H1 (cell line): ENCODE measurements around the gene CDK16. TPM values are rescaled to one million over a fixed set of nuclear protein-coding genes. Genes with fewer than 3 reads are reported as not detected.

Source experiments
- CTCF ChIA-PET: fragments of 300-600 bp; sonication (Branson Sonifier 250); formaldehyde crosslinking; loops from one replicate; lab custom pipeline; 2021; ENCODE audit not compliant: partially characterized antibody; lab: Charles Lee
- POLR2A ChIA-PET: fragments of 300-600 bp; sonication (Branson Sonifier 250); formaldehyde crosslinking; loops from one replicate; lab custom pipeline; 2021; ENCODE audit warnings: inconsistent platforms; ENCODE audit not compliant: partially characterized antibody; lab: Charles Lee
- DNase-seq, 2 experiments: peaks; one replicate each; pipeline versions ENCODE4 v3.0.0 to v3.0.0-alpha.2; 2010 to 2022; ENCODE audit warnings: low spot score in 2 of 2, low read depth in 1 of 2, mixed read lengths in 1 of 2
- FAIRE-seq: peaks from 2 replicates; lab custom pipeline; 2011; peaks lifted over from hg19 to GRCh38; lab: Jason Lieb, UNC
- H2AFZ ChIP-seq: 2 replicates; pipeline ENCODE4 v1.8.1; 2012; ENCODE audit warnings: low read length, inconsistent platforms
- H2AK5ac ChIP-seq: 2 replicates; pipeline ENCODE4 v1.6.1; 2013; ENCODE audit warnings: low read depth, low read length
- H2BK120ac ChIP-seq: replicated peaks from 2 replicates; pipeline ENCODE3; 2013; ENCODE audit warnings: low read depth, low read length, inconsistent platforms
- H2BK12ac ChIP-seq: 2 replicates; pipeline ENCODE4 v1.6.1; 2013; ENCODE audit warnings: low read depth, low read length
- H2BK15ac ChIP-seq: 2 replicates; pipeline ENCODE4 v1.6.1; 2013; ENCODE audit warnings: low read length
- H2BK20ac ChIP-seq: 2 replicates; pipeline ENCODE4 v1.6.1; 2013; ENCODE audit warnings: low read length
- H2BK5ac ChIP-seq: 2 replicates; pipeline ENCODE4 v1.6.1; 2013; ENCODE audit warnings: low read depth, low read length
- H3K14ac ChIP-seq: 2 replicates; pipeline ENCODE4 v1.6.1; 2013; ENCODE audit warnings: inconsistent platforms; ENCODE audit not compliant: insufficient read length
- H3K18ac ChIP-seq: 2 replicates; pipeline ENCODE4 v1.6.1; 2013; ENCODE audit warnings: low read length; ENCODE audit errors: extremely low read depth
- H3K23ac ChIP-seq: 2 replicates; pipeline ENCODE4 v1.6.1; 2013; ENCODE audit warnings: inconsistent platforms; ENCODE audit not compliant: insufficient read length
- H3K23me2 ChIP-seq: 2 replicates; pipeline ENCODE4 v1.6.1; 2013; ENCODE audit warnings: low read depth, low read length
- H3K27ac ChIP-seq: 2 replicates; pipeline ENCODE4 v1.6.1; 2011; ENCODE audit warnings: low read depth, low read length, inconsistent platforms
- H3K27me3 ChIP-seq, 4 experiments: replicated peaks in 1 of 4; 1 replicate in 1 of 4; 2 replicates in 3 of 4; pipeline versions ENCODE4 v1.6.1 to v1.8.1; 2011 to 2013; ENCODE audit warnings: low read length in 3 of 4, mild to moderate bottlenecking in 3 of 4, inconsistent platforms in 2 of 4, mixed read lengths in 2 of 4, moderate library complexity in 1 of 4; ENCODE audit not compliant: control insufficient read depth in 3 of 4, insufficient read depth in 3 of 4; ENCODE audit errors: extremely low read depth in 1 of 4
- H3K36me3 ChIP-seq, 4 experiments: 2 replicates each; pipeline versions ENCODE4 v1.6.1 to v1.8.1; 2011 to 2013; ENCODE audit warnings: mild to moderate bottlenecking in 4 of 4, low read length in 3 of 4, moderate library complexity in 2 of 4, control low read depth in 1 of 4, inconsistent platforms in 1 of 4; ENCODE audit not compliant: insufficient read depth in 4 of 4, control insufficient read depth in 2 of 4
- H3K4ac ChIP-seq: replicated peaks from 2 replicates; pipeline ENCODE3; 2013; ENCODE audit warnings: low read length, low read depth, mixed read lengths, inconsistent platforms; ENCODE audit not compliant: insufficient read length
- H3K4me1 ChIP-seq, 4 experiments: replicated peaks in 1 of 4; 1 replicate in 1 of 4; 2 replicates in 3 of 4; pipeline versions ENCODE4 v1.6.1 to v1.8.1; 2011 to 2013; ENCODE audit warnings: low read length in 3 of 4, inconsistent platforms in 2 of 4, mixed read lengths in 1 of 4; ENCODE audit not compliant: insufficient read depth in 4 of 4, control insufficient read depth in 3 of 4
- H3K4me2 ChIP-seq, 2 experiments: 2 replicates each; pipeline versions ENCODE4 v1.6.1 to v1.8.1; 2011 to 2013; ENCODE audit warnings: low read depth in 2 of 2, low read length in 2 of 2, control low read depth in 1 of 2, inconsistent platforms in 1 of 2, mild to moderate bottlenecking in 1 of 2; ENCODE audit not compliant: insufficient read depth in 1 of 2
- H3K4me3 ChIP-seq, 4 experiments: fragments of 200-600, 300-600 bp in 1 of 4; sonication (generic), shearing (Covaris generic), sonication (Bioruptor Twin) in 1 of 4; 2 replicates each; pipeline versions ENCODE4 v1.5.1 to v1.8.1; 2011 to 2016; ENCODE audit warnings: low read length in 4 of 4, low read depth in 3 of 4, control low read depth in 2 of 4, inconsistent platforms in 2 of 4, mild to moderate bottlenecking in 2 of 4, mixed read lengths in 1 of 4, moderate library complexity in 1 of 4; ENCODE audit not compliant: insufficient read depth in 2 of 4; ENCODE audit errors: extremely low read depth in 1 of 4
- H3K56ac ChIP-seq: replicated peaks from 2 replicates; pipeline ENCODE3; 2013; ENCODE audit warnings: low read depth, mild to moderate bottlenecking, mixed read lengths, low read length, inconsistent platforms; ENCODE audit not compliant: insufficient read length
- H3K79me1 ChIP-seq: 2 replicates; pipeline ENCODE4 v1.6.1; 2013; ENCODE audit warnings: low read depth, low read length, control low read depth
- H3K79me2 ChIP-seq, 2 experiments: 2 replicates each; pipeline versions ENCODE4 v1.6.1 to v1.8.1; 2012 to 2013; ENCODE audit warnings: low read length in 2 of 2, mild to moderate bottlenecking in 2 of 2, inconsistent platforms in 1 of 2; ENCODE audit not compliant: insufficient read depth in 2 of 2, control insufficient read depth in 1 of 2
- H3K9ac ChIP-seq, 4 experiments: replicated peaks in 1 of 4; 1 replicate in 1 of 4; 2 replicates in 3 of 4; pipeline versions ENCODE4 v1.6.1 to v1.8.1; 2011 to 2013; ENCODE audit warnings: low read depth in 3 of 4, low read length in 3 of 4, control low read depth in 2 of 4, mild to moderate bottlenecking in 2 of 4, moderate library complexity in 2 of 4, inconsistent platforms in 1 of 4; ENCODE audit errors: extremely low read depth in 1 of 4
- H3K9me3 ChIP-seq, 2 experiments: 2 replicates each; pipeline versions ENCODE4 v1.6.1 to v1.8.1; 2012 to 2013; ENCODE audit warnings: mild to moderate bottlenecking in 2 of 2, moderate library complexity in 2 of 2, control low read depth in 1 of 2, inconsistent platforms in 1 of 2, low read depth in 1 of 2, low read length in 1 of 2, mixed read lengths in 1 of 2; ENCODE audit not compliant: insufficient read depth in 2 of 2
- H4K20me1 ChIP-seq, 2 experiments: replicated peaks in 1 of 2; 2 replicates each; pipeline versions ENCODE3 to v1.8.1; 2011 to 2013; ENCODE audit warnings: inconsistent platforms in 2 of 2, low read length in 2 of 2, mild to moderate bottlenecking in 1 of 2; ENCODE audit not compliant: insufficient read depth in 2 of 2, control insufficient read depth in 1 of 2
- H4K5ac ChIP-seq: 2 replicates; pipeline ENCODE4 v1.6.1; 2013; ENCODE audit warnings: low read length, low read depth, mixed read lengths, inconsistent platforms; ENCODE audit not compliant: insufficient read length
- H4K8ac ChIP-seq: 2 replicates; pipeline ENCODE4 v1.8.0; 2013; ENCODE audit warnings: mild to moderate bottlenecking, moderate library complexity, low read length, inconsistent platforms; ENCODE audit not compliant: insufficient read depth; ENCODE audit errors: extremely low read depth
- H4K91ac ChIP-seq: replicated peaks from 2 replicates; pipeline ENCODE3; 2013; ENCODE audit warnings: low read length, mixed read lengths, inconsistent platforms; ENCODE audit not compliant: insufficient read length
- PHF8 ChIP-seq: fragments of 200-600 bp; sonication (generic); conservative IDR thresholded peaks from 2 replicates; pipeline ENCODE4 v1.7.1; 2012; ENCODE audit warnings: low read depth, mild to moderate bottlenecking, inconsistent platforms, low read length, moderate library complexity
- SP1 ChIP-seq: IDR thresholded peaks from 2 replicates; pipeline ENCODE4 v1.6.1; 2011; ENCODE audit warnings: low read depth, low read length
- WGBS, 2 experiments: shearing (Covaris generic) in 1 of 2; methylation state at CpG; one replicate each; pipeline versions ENCODE4 v1.1.6 to v1.1.7; 2013 to 2015; ENCODE audit warnings: low lambda C conversion rate in 2 of 2, mixed read lengths in 2 of 2, inconsistent platforms in 1 of 2, low coverage in 1 of 2, missing lambda C conversion rate in 1 of 2; ENCODE audit not compliant: insufficient replicate concordance in 2 of 2, insufficient coverage in 1 of 2, insufficient read length in 1 of 2; ENCODE audit errors: extremely low coverage in 1 of 2, missing lambda C conversion rate in 1 of 2; 5-methylcytosine and 5-hydroxymethylcytosine counted together
- polyA plus RNA-seq, 7 experiments: library from polyadenylated mRNA; depleted of rRNA in 3 of 7; stranded (reverse) in 5 of 7; unstranded in 2 of 7; fragments of >200 nt in 5 of 7; fragments of 200-250 nt in 2 of 7; gene quantifications; 1 replicate in 5 of 7; 2 replicates in 1 of 7; 4 replicates in 1 of 7; pipeline versions ENCODE4 v1.2.1 to v1.2.3, GENCODE V29; 2011 to 2013; ENCODE audit warnings: missing spikeins in 2 of 7, mixed read lengths in 2 of 7
- total RNA-seq: library from RNA; stranded (reverse); fragmentation: NEBNext Ultra II Directional; extraction: Animal tissue kit (Norgen Biotek cat#: 25700); gene quantifications from 2 replicates; pipeline ENCODE4 v1.2.1, GENCODE V29; 2021

CDK16 gene
- total and polyA plus RNA-seq, 2 of the 8 experiments (the other 6 are each of a cell fraction or from before 2014, with no cell fraction given): 124 to 204 TPM

- Histone ChIP-seq H3K9me3 (no peaks in the 10 kb centered on the region), H3K9ac (peak overlapping the region in 3 of 4 experiments; percentile 74 to 95 (median 89); a peak in 6 of 7 replicates), H3K4me1 (peaks cover 0 to 9% (median 5%) of the 10 kb centered on the region in 4 experiments; a peak in 4 of 7 replicates), H3K14ac (no peak overlapping the region), H2BK120ac (no peak overlapping the region), H3K27ac (peak overlapping the region; percentile 95), H2AFZ (no peak overlapping the region), H4K5ac (peak overlapping the region; percentile 95), H3K4me2 (peak overlapping the region; percentile 77 to 82), H4K20me1 (no peaks in the 10 kb centered on the region), H4K91ac (peak overlapping the region; percentile 73), H3K79me2 (peaks cover 0 to 37% of the 10 kb centered on the region in 2 experiments; a peak in 3 of 4 replicates), H4K8ac (peak overlapping the region; percentile 98; the same call in 1 of the 2 replicates), H3K56ac (no peak overlapping the region), H2BK5ac (peak overlapping the region; percentile 87; the same call in 1 of the 2 replicates), H3K4ac (peak overlapping the region; percentile 44), H2BK12ac (no peak overlapping the region; the same call in 1 of the 2 replicates), H2BK15ac (no peak overlapping the region), H3K4me3 (peak overlapping the region; percentile 57 to 88 (median 68)), H3K79me1 (no peaks in the 10 kb centered on the region), H3K36me3 (peaks cover 0 to 14% (median 9%) of the 10 kb centered on the region in 4 experiments; a peak in 6 of 8 replicates), H3K23me2 (no peaks in the 10 kb centered on the region), H3K23ac (no peak overlapping the region), H2AK5ac (peak overlapping the region; percentile 33; the same call in 1 of the 2 replicates), H3K27me3 (no peaks in the 10 kb centered on the region), H2BK20ac (no peak overlapping the region), H3K18ac (no peak overlapping the region)
- no peak for TF ChIP-seq SP1
- 0 out of 2 replicates have a peak, but pooled peaks have one; percentile 1 for TF ChIP-seq PHF8
- ChIA-PET POLR2A (interaction anchor here (0.6 to 3.0 kb wide), 14 partner anchors 9 to 344 kb away, joined by 3 to 16 read pairs (median 4); no protein-coding TSS in a partner anchor), CTCF (no interaction called here)
- FAIRE-seq (no peak), DNase-seq (no peak)
- 69% methylated on average over 8 of the region's 8 CpGs; no CpG with 5 or more reads in 1 of the 2 experiments for WGBS, 2 experiments
Observed at GRCh38 chrX:47232197-47232802, 13.8 kb downstream of the CDK16 start.
